Lower leg skin (tissue), 3 donors: ENCODE data around the gene NCAM1.

ENCODE experiments used
- CTCF ChIP-seq, 3 donors: fragments of 450-650 bp; IDR thresholded peaks; one replicate each; pipeline ENCODE4 v1.5.1; 2016; ENCODE audit warnings: antibody characterized with exemption in 3 of 3, mild to moderate bottlenecking in 3 of 3, moderate library complexity in 2 of 3
- POLR2A ChIP-seq, 2 donors: fragments of 450-650 bp; IDR thresholded peaks; one replicate each; pipeline ENCODE4 v1.6.1; 2016 to 2017; ENCODE audit warnings: antibody characterized with exemption in 2 of 2, mild to moderate bottlenecking in 1 of 2, moderate library complexity in 1 of 2

- TF ChIP-seq POLR2A (IDR thresholded peaks at IDR 0.05) (no peak), CTCF (IDR thresholded peaks at IDR 0.05) (no peak)
These were observed 122.4 kb downstream of the NCAM1 start for GRCh38 chr11:113083571-113083970.
